HepG2 (cell line): ENCODE measurements around the gene LRP1-AS. TPM values are rescaled to one million over a fixed set of nuclear protein-coding genes. Genes with fewer than 3 reads are reported as not detected.

ENCODE experiments used
- HDAC1 ChIP-seq: sonication (generic); formaldehyde crosslinking; IDR thresholded peaks from 2 replicates; pipeline ENCODE4 v1.5.1; 2020; ENCODE audit warnings: mild to moderate bottlenecking, missing genetic modification reagents
- KLF16 ChIP-seq, 2 experiments: sonication (generic) in 1 of 2; formaldehyde crosslinking in 1 of 2; IDR thresholded peaks; 2 replicates each; pipeline versions ENCODE4 v1.6.1 to v1.8.0; 2016 to 2023; ENCODE audit warnings: missing genetic modification reagents in 2 of 2, missing compliant biosample characterization in 1 of 2
- MEIS1 ChIP-seq: sonication (generic); formaldehyde crosslinking; IDR thresholded peaks from 2 replicates; pipeline ENCODE4 v1.9.0; 2021; ENCODE audit warnings: mild to moderate bottlenecking, missing genetic modification reagents, moderate library complexity, borderline replicate concordance
- RBM39 ChIP-seq: fragments of 200-400 bp; formaldehyde crosslinking; IDR thresholded peaks from one replicate; pipeline ENCODE4 v1.6.1; 2018; ENCODE audit warnings: antibody characterized with exemption, mild to moderate bottlenecking, low read depth, low read length; ENCODE audit not compliant: poor library complexity, severe bottlenecking
- TFDP1 ChIP-seq: IDR thresholded peaks from 2 replicates; pipeline ENCODE4 v1.6.1; 2016; ENCODE audit warnings: missing compliant biosample characterization, missing genetic modification reagents, borderline replicate concordance
- TOPORS ChIP-seq: sonication (generic); formaldehyde crosslinking; IDR thresholded peaks from 2 replicates; pipeline ENCODE4 v1.8.0; 2023; ENCODE audit warnings: mild to moderate bottlenecking, missing genetic modification reagents
- YEATS2 ChIP-seq: sonication (generic); formaldehyde crosslinking; IDR thresholded peaks from 2 replicates; pipeline ENCODE4 v1.4.0; 2020; ENCODE audit warnings: missing genetic modification reagents, borderline replicate concordance
- ZNF230 ChIP-seq: sonication (generic); formaldehyde crosslinking; IDR thresholded peaks from 2 replicates; pipeline ENCODE4 v1.4.0; 2020; ENCODE audit warnings: mild to moderate bottlenecking, missing genetic modification reagents
- ZNF280B ChIP-seq: sonication (generic); formaldehyde crosslinking; IDR thresholded peaks from 2 replicates; pipeline ENCODE4 v1.5.0; 2020; ENCODE audit warnings: missing genetic modification reagents, mild to moderate bottlenecking, borderline replicate concordance
- ZNF367 ChIP-seq: sonication (generic); formaldehyde crosslinking; IDR thresholded peaks from 2 replicates; pipeline ENCODE4 v1.4.0; 2020; ENCODE audit warnings: missing genetic modification reagents, borderline replicate concordance
- polyA plus RNA-seq, 8 experiments: library from polyadenylated mRNA; depleted of rRNA in 3 of 8; stranded (reverse) in 7 of 8; unstranded in 1 of 8; fragments of >200 nt; fragmentation: Illumina TruSeq in 4 of 8; extraction: Trizol in 4 of 8; gene quantifications; 2 replicates each; pipeline versions ENCODE4 v1.2.1 to v1.2.3, GENCODE V29; 2011 to 2016; ENCODE audit warnings: low read depth in 4 of 8, missing spikeins in 1 of 8, mixed read lengths in 1 of 8; ENCODE audit not compliant: insufficient read depth in 1 of 8
- total RNA-seq, 5 experiments: library from RNA; depleted of rRNA; stranded (reverse); fragments of >200 nt; fragmentation: Illumina TruSeq; extraction: Trizol; gene quantifications; 2 replicates each; pipeline ENCODE4 v1.2.3, GENCODE V29; 2016; ENCODE audit warnings: low read depth in 1 of 5
- TF ChIP-seq, protein P1 (sequence below): sonication (generic); formaldehyde crosslinking; IDR thresholded peaks from 2 replicates; pipeline ENCODE4 v1.4.0; 2020; ENCODE audit warnings: low read depth, missing genetic modification reagents
- TF ChIP-seq, protein P2 (sequence below): sonication (generic); formaldehyde crosslinking; IDR thresholded peaks from 2 replicates; pipeline ENCODE4 v1.4.0; 2020; ENCODE audit warnings: missing genetic modification reagents
- TF ChIP-seq, protein P3 (sequence below): sonication (generic); formaldehyde crosslinking; IDR thresholded peaks from 2 replicates; pipeline ENCODE4 v1.9.0; 2022; ENCODE audit warnings: low read depth, missing genetic modification reagents

LRP1-AS gene
- total and polyA plus RNA-seq, 2 of the 13 experiments (the other 11 are each of a cell fraction or from before 2014, with no cell fraction given) = 0.20 TPM; not detected in 1

- TF ChIP-seq, protein P1, sequence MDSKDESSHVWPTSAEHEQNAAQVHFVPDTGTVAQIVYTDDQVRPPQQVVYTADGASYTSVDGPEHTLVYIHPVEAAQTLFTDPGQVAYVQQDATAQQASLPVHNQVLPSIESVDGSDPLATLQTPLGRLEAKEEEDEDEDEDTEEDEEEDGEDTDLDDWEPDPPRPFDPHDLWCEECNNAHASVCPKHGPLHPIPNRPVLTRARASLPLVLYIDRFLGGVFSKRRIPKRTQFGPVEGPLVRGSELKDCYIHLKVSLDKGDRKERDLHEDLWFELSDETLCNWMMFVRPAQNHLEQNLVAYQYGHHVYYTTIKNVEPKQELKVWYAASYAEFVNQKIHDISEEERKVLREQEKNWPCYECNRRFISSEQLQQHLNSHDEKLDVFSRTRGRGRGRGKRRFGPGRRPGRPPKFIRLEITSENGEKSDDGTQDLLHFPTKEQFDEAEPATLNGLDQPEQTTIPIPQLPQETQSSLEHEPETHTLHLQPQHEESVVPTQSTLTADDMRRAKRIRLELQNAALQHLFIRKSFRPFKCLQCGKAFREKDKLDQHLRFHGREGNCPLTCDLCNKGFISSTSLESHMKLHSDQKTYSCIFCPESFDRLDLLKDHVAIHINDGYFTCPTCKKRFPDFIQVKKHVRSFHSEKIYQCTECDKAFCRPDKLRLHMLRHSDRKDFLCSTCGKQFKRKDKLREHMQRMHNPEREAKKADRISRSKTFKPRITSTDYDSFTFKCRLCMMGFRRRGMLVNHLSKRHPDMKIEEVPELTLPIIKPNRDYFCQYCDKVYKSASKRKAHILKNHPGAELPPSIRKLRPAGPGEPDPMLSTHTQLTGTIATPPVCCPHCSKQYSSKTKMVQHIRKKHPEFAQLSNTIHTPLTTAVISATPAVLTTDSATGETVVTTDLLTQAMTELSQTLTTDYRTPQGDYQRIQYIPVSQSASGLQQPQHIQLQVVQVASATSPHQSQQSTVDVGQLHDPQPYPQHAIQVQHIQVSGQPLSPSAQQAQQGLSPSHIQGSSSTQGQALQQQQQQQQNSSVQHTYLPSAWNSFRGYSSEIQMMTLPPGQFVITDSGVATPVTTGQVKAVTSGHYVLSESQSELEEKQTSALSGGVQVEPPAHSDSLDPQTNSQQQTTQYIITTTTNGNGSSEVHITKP = peak; percentile 19; the same call in 1 of the 2 replicates
- TF ChIP-seq ZNF367 (CRISPR knock-in tag) = no peak
- TF ChIP-seq, protein P2, sequence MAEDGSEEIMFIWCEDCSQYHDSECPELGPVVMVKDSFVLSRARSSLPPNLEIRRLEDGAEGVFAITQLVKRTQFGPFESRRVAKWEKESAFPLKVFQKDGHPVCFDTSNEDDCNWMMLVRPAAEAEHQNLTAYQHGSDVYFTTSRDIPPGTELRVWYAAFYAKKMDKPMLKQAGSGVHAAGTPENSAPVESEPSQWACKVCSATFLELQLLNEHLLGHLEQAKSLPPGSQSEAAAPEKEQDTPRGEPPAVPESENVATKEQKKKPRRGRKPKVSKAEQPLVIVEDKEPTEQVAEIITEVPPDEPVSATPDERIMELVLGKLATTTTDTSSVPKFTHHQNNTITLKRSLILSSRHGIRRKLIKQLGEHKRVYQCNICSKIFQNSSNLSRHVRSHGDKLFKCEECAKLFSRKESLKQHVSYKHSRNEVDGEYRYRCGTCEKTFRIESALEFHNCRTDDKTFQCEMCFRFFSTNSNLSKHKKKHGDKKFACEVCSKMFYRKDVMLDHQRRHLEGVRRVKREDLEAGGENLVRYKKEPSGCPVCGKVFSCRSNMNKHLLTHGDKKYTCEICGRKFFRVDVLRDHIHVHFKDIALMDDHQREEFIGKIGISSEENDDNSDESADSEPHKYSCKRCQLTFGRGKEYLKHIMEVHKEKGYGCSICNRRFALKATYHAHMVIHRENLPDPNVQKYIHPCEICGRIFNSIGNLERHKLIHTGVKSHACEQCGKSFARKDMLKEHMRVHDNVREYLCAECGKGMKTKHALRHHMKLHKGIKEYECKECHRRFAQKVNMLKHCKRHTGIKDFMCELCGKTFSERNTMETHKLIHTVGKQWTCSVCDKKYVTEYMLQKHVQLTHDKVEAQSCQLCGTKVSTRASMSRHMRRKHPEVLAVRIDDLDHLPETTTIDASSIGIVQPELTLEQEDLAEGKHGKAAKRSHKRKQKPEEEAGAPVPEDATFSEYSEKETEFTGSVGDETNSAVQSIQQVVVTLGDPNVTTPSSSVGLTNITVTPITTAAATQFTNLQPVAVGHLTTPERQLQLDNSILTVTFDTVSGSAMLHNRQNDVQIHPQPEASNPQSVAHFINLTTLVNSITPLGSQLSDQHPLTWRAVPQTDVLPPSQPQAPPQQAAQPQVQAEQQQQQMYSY (CRISPR knock-in tag) = 0 out of 2 replicates have a peak, but pooled peaks have one; percentile 0
- TF ChIP-seq RBM39 = peak; percentile 92
- TF ChIP-seq MEIS1 = no peak
- TF ChIP-seq, protein P3, sequence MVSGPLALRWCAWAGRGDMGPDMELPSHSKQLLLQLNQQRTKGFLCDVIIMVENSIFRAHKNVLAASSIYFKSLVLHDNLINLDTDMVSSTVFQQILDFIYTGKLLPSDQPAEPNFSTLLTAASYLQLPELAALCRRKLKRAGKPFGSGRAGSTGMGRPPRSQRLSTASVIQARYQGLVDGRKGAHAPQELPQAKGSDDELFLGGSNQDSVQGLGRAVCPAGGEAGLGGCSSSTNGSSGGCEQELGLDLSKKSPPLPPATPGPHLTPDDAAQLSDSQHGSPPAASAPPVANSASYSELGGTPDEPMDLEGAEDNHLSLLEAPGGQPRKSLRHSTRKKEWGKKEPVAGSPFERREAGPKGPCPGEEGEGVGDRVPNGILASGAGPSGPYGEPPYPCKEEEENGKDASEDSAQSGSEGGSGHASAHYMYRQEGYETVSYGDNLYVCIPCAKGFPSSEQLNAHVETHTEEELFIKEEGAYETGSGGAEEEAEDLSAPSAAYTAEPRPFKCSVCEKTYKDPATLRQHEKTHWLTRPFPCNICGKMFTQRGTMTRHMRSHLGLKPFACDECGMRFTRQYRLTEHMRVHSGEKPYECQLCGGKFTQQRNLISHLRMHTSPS (CRISPR knock-in tag) = 0 out of 2 replicates have a peak, but pooled peaks have one; percentile 46
- peak in 1 of 2 experiments; percentile 47; a peak in 1 of 4 replicates for TF ChIP-seq KLF16 (CRISPR knock-in tag; IDR thresholded peaks at IDR 0.05)
- TF ChIP-seq TOPORS = no peak
- TF ChIP-seq ZNF280B (CRISPR knock-in tag) = peak; percentile 69; the same call in 1 of the 2 replicates
- 0 out of 2 replicates have a peak, but pooled peaks have one; percentile 10 for TF ChIP-seq ZNF230 (CRISPR knock-in tag)
- TF ChIP-seq YEATS2 (CRISPR knock-in tag) = peak; percentile 59; the same call in 1 of the 2 replicates
- TF ChIP-seq HDAC1 = peak; percentile 62
- peak; percentile 37; the same call in 1 of the 2 replicates for TF ChIP-seq TFDP1 (CRISPR knock-in tag)
Observed at GRCh38 chr12:57127726-57128518, 19.5 kb downstream of the LRP1-AS start, which contains the start of gene LRP1 (continued).
